IMR-90 (cell line): ENCODE results near the gene TAPBP. TPM values are rescaled to one million over a fixed set of nuclear protein-coding genes. Genes with fewer than 3 reads are reported as not detected.

Experiments
- ATAC-seq: fragments of 200-7000 bp; cut with Tn5 transposase; 2 replicates; pipeline ENCODE4 v1.9.1; 2020; ENCODE audit warnings: low read depth, mild to moderate bottlenecking, moderate library complexity
- BruUV-seq: library from RNA; stranded (reverse); fragments of 400-500 nt; replicated peaks from 2 replicates; lab custom pipeline; 2021; lab: Mats Ljungman, UMichigan
- CTCF ChIA-PET: fragments of 300-600 bp; formaldehyde crosslinking; extraction: SDS; loops from one replicate; lab custom pipeline; 2021; ENCODE audit warnings: antibody characterized with exemption; lab: Yijun Ruan, JAX
- POLR2A ChIA-PET: fragments of 300-600 bp; sonication (Branson Sonifier 250); formaldehyde crosslinking; loops from one replicate; lab custom pipeline; 2022; ENCODE audit warnings: antibody characterized with exemption; ENCODE audit not compliant: unreplicated experiment; lab: Charles Lee
- DNase-seq: peaks from one replicate; pipeline ENCODE4 v3.0.0; 2013
- H2AFZ ChIP-seq: replicated peaks from 2 replicates; pipeline ENCODE3; 2013; ENCODE audit warnings: low read length, mild to moderate bottlenecking; ENCODE audit not compliant: poor library complexity
- H2AK5ac ChIP-seq: 2 replicates; pipeline ENCODE4 v1.6.1; 2013; ENCODE audit warnings: low read depth, low read length, inconsistent platforms
- H2AK9ac ChIP-seq: replicated peaks from 2 replicates; pipeline ENCODE3; 2013; ENCODE audit warnings: mild to moderate bottlenecking, low read depth, low read length, moderate library complexity; ENCODE audit not compliant: poor library complexity
- H2BK120ac ChIP-seq: 2 replicates; pipeline ENCODE4 v1.6.1; 2013; ENCODE audit warnings: low read depth, low read length, inconsistent platforms
- H2BK15ac ChIP-seq: 3 replicates; pipeline ENCODE4 v1.6.1; 2013; ENCODE audit warnings: low read depth, low read length, inconsistent platforms
- H2BK20ac ChIP-seq: 2 replicates; pipeline ENCODE4 v1.6.1; 2013; ENCODE audit warnings: low read depth, mild to moderate bottlenecking, inconsistent platforms, low read length, moderate library complexity
- H2BK5ac ChIP-seq: 2 replicates; pipeline ENCODE4 v1.6.1; 2013; ENCODE audit warnings: mild to moderate bottlenecking, low read depth, low read length, inconsistent platforms; ENCODE audit not compliant: poor library complexity, severe bottlenecking
- H3K14ac ChIP-seq: replicated peaks from 2 replicates; pipeline ENCODE4 v1.6.1; 2013; ENCODE audit warnings: low read depth, low read length, inconsistent platforms
- H3K18ac ChIP-seq: 2 replicates; pipeline ENCODE4 v1.6.1; 2013; ENCODE audit warnings: low read depth, low read length, control low read depth
- H3K23ac ChIP-seq: 2 replicates; pipeline ENCODE4 v1.6.1; 2013; ENCODE audit warnings: low read depth, low read length, inconsistent platforms
- H3K27ac ChIP-seq: 2 replicates; pipeline ENCODE4 v1.5.1; 2013; ENCODE audit warnings: mild to moderate bottlenecking, control low read depth, low read length; ENCODE audit not compliant: insufficient read depth
- H3K27me3 ChIP-seq: 2 replicates; pipeline ENCODE4 v1.6.1; 2013; ENCODE audit warnings: low read length; ENCODE audit not compliant: control insufficient read depth, insufficient read depth
- H3K36me3 ChIP-seq: 2 replicates; pipeline ENCODE4 v1.6.1; 2013; ENCODE audit warnings: low read length, mixed read lengths; ENCODE audit not compliant: control insufficient read depth, insufficient read depth
- H3K4ac ChIP-seq: 2 replicates; pipeline ENCODE4 v1.6.1; 2013; ENCODE audit warnings: low read depth, low read length, inconsistent platforms
- H3K4me1 ChIP-seq: 2 replicates; pipeline ENCODE4 v1.6.1; 2013; ENCODE audit warnings: low read length, mixed read lengths; ENCODE audit not compliant: control insufficient read depth, insufficient read depth
- H3K4me2 ChIP-seq: 2 replicates; pipeline ENCODE4 v1.6.1; 2013; ENCODE audit warnings: low read depth, mild to moderate bottlenecking, control low read depth, low read length, moderate library complexity
- H3K4me3 ChIP-seq: 2 replicates; pipeline ENCODE4 v1.5.1; 2013; ENCODE audit warnings: low read depth, mild to moderate bottlenecking, control low read depth, low read length, moderate library complexity; ENCODE audit not compliant: insufficient read depth
- H3K56ac ChIP-seq: 2 replicates; pipeline ENCODE4 v1.6.1; 2013; ENCODE audit warnings: low read length, inconsistent platforms; ENCODE audit not compliant: insufficient read depth; ENCODE audit errors: extremely low read depth
- H3K79me1 ChIP-seq, 2 experiments: 2 replicates each; pipeline ENCODE4 v1.6.1; 2013; ENCODE audit warnings: low read length in 2 of 2, inconsistent platforms in 1 of 2, low read depth in 1 of 2
- H3K9ac ChIP-seq: 2 replicates; pipeline ENCODE4 v1.6.1; 2013; ENCODE audit warnings: low read depth, low read length, control low read depth
- H3K9me1 ChIP-seq: 2 replicates; pipeline ENCODE4 v1.6.1; 2013; ENCODE audit warnings: low read length, inconsistent platforms; ENCODE audit not compliant: insufficient read depth
- H3K9me3 ChIP-seq: 2 replicates; pipeline ENCODE4 v1.6.1; 2013; ENCODE audit warnings: low read length; ENCODE audit not compliant: control insufficient read depth, insufficient read depth
- H4K20me1 ChIP-seq: 2 replicates; pipeline ENCODE4 v1.6.1; 2013; ENCODE audit warnings: low read length, inconsistent platforms; ENCODE audit not compliant: insufficient read depth
- H4K5ac ChIP-seq: 2 replicates; pipeline ENCODE4 v1.6.1; 2013; ENCODE audit warnings: mild to moderate bottlenecking, low read depth, low read length, control low read depth
- H4K8ac ChIP-seq, 2 experiments: 2 replicates each; pipeline ENCODE4 v1.6.1; 2013; ENCODE audit warnings: low read depth in 2 of 2, low read length in 2 of 2, control low read depth in 1 of 2, inconsistent platforms in 1 of 2
- H4K91ac ChIP-seq: 2 replicates; pipeline ENCODE4 v1.6.1; 2013; ENCODE audit warnings: low read depth, low read length, inconsistent platforms; ENCODE audit not compliant: insufficient read depth
- CEBPB ChIP-seq: IDR thresholded peaks from 2 replicates; pipeline ENCODE4 v1.6.1; 2012; ENCODE audit warnings: low read depth, low read length, improper control_type of control experiment
- CHD1 ChIP-seq: IDR thresholded peaks from 2 replicates; pipeline ENCODE4 v1.6.1; 2012; ENCODE audit warnings: low read depth, low read length, improper control_type of control experiment
- MAFK ChIP-seq: IDR thresholded peaks from 2 replicates; pipeline ENCODE4 v1.6.1; 2012; ENCODE audit warnings: low read depth, low read length, improper control_type of control experiment
- MAZ ChIP-seq: IDR thresholded peaks from 2 replicates; pipeline ENCODE4 v1.6.1; 2012; ENCODE audit warnings: low read depth, mild to moderate bottlenecking, low read length, improper control_type of control experiment, moderate library complexity, borderline replicate concordance
- MXI1 ChIP-seq: IDR thresholded peaks from 2 replicates; pipeline ENCODE4 v1.6.1; 2012; ENCODE audit warnings: low read depth, mild to moderate bottlenecking, low read length, moderate library complexity, borderline replicate concordance
- NFE2L2 ChIP-seq: fragments of 150-350 bp; IDR thresholded peaks from 2 replicates; pipeline ENCODE4 v1.6.1; 2016; ENCODE audit warnings: low read depth, mild to moderate bottlenecking, low read length
- POLR2A ChIP-seq: IDR thresholded peaks from 2 replicates; pipeline ENCODE4 v1.6.1; 2012; ENCODE audit warnings: mild to moderate bottlenecking, low read depth, low read length
- RAD21 ChIP-seq: IDR thresholded peaks from 2 replicates; pipeline ENCODE4 v1.6.1; 2012; ENCODE audit warnings: low read length, improper control_type of control experiment
- RCOR1 ChIP-seq: IDR thresholded peaks from 2 replicates; pipeline ENCODE4 v1.6.1; 2012; ENCODE audit warnings: mild to moderate bottlenecking, low read length, improper control_type of control experiment; ENCODE audit not compliant: insufficient replicate concordance
- RFX5 ChIP-seq: IDR thresholded peaks from 2 replicates; pipeline ENCODE4 v1.8.0; 2012; ENCODE audit warnings: low read depth, mild to moderate bottlenecking, low read length, moderate library complexity
- SMC3 ChIP-seq: fragments of 150-350 bp; IDR thresholded peaks from 2 replicates; pipeline ENCODE4 v1.6.1; 2016; ENCODE audit warnings: low read depth, mild to moderate bottlenecking, antibody characterized with exemption, low read length, moderate library complexity
- WGBS, 2 experiments: methylation state at CpG; one replicate each; pipeline versions ENCODE4 v1.1.5 to v1.1.7; 2013; ENCODE audit warnings: missing lambda C conversion rate in 2 of 2; ENCODE audit not compliant: insufficient read length in 1 of 2; ENCODE audit errors: extremely low coverage in 2 of 2; 5-methylcytosine and 5-hydroxymethylcytosine counted together
- dilution Hi-C: fragments of 300-500 bp; cut with HindIII; formaldehyde crosslinking; loops from one replicate; pipeline ENCODE4 v1.14.3; 2018; ENCODE audit warnings: low sequenced_read_pairs; ENCODE audit not compliant: unreplicated experiment
- in situ Hi-C: fragments of 300-500 bp; cut with MboI; formaldehyde crosslinking; loops from 3 replicates; pipeline ENCODE4 v1.14.3; 2019; ENCODE audit warnings: low sequenced_read_pairs, inconsistent platforms, mixed read lengths
- intact Hi-C: fragments of 100-400 bp; cut with micrococcal nuclease; formaldehyde crosslinking; loops from 2 replicates; pipeline ENCODE4 v1.10.0; 2022
- polyA plus RNA-seq, 3 experiments: library from polyadenylated mRNA; depleted of rRNA; stranded (reverse); fragments of >200 nt; gene quantifications; 2 replicates each; pipeline ENCODE4 v1.2.3, GENCODE V29; 2012; ENCODE audit warnings: low replicate concordance in 1 of 3
- total RNA-seq: library from RNA; depleted of rRNA; stranded (reverse); fragments of >200 nt; gene quantifications from 2 replicates; pipeline ENCODE4 v1.2.3, GENCODE V29; 2012
- TF ChIP-seq, protein P1 (sequence below): conservative IDR thresholded peaks from 2 replicates; pipeline ENCODE4 v1.5.1; 2012; ENCODE audit warnings: mild to moderate bottlenecking, low read depth, low read length, improper control_type of control experiment
- TF ChIP-seq, protein P2 (sequence below): fragments of 150-350 bp; IDR thresholded peaks from 2 replicates; pipeline ENCODE4 v1.6.1; 2016; ENCODE audit warnings: low read depth, mild to moderate bottlenecking, low read length, moderate library complexity, borderline replicate concordance

The TAPBP gene
- total and polyA plus RNA-seq, 2 of the 4 experiments (the other 2 are of a cell fraction) = 13.1 to 63.3 TPM

DNA sequence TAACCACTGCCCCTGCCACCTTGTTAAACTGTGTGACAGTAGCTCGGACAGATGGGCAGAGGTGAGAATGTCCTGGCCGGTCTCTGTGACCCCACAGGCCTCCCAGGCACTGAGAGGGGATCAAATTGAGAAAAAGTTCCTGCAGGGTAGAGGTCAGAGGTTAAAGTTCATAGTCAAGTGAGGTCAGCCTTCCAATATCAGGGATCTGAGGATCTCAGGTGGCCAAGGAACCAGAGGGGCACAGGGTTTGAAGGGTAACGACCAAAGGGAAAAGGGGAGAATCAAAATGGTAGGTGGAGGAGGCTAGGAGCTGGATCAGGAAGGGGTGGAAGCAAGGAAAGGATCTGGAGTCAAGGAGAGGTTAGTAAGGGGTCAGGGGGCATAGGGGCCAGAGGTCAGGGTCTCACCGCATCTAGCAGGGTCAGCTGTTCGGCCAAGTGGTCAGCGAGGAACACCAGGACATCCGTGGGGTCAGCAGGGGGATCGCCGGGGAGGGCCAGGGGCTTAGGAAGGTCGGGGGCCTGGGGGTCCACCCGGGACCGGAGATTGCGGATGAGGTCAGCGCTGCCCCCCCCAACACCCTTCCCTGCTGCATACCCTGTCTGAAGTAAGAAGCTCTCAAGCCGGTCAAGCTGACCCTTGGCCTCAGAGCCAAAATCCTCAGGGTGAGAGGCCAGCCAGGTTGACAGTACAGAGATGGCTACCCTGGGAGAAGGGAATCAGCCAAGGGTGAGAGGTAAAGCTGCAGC lies 18.1 kb downstream of the TAPBP start (continued):
- no peak for TF ChIP-seq NFE2L2

DNA sequence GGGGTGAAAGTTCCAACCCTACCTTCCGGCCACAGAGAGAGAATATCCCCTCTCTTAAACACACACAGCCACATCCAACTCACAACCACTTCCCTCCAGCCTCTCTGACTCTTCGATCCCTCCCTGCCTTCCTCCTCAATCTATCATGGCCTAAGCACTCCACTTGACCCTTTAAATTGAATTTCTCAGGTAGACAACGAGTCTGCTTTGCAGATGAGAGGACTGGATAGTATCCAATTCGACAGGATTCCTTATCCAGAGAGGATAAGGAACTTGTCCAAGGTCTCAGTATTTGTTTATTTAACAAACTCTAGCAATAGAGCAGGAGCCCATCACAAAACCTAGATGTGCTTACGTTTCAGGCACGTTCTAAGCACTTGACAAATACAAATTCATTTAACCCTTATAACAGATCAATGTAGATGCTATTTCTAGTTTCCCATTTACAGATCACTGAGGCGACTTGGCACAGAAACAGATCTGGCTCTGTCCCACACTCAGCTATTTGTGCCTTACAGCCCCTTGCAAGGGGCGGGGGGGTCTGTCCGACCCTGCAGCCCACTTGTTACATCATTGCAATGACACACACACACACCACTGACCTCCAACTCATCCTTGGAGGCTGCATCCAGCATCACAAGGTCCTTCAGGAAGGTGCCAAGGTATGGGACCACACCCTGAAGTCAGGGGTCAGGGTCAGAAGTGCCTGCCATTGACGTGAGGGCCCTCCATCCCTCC lies 19.6 kb downstream of the TAPBP start:
- Histone ChIP-seq H2AK5ac (no peak overlapping the region), H3K36me3 (peaks cover 30% of the 10 kb centered on the region), H3K9ac (no peak overlapping the region), H2AK9ac (no peak overlapping the region), H2BK5ac (no peak overlapping the region), H2BK20ac (no peak overlapping the region), H3K18ac (no peak overlapping the region), H3K79me1 (peaks cover 18 to 42% of the 10 kb centered on the region in 2 experiments), H4K20me1 (no peaks in the 10 kb centered on the region; the same call in 1 of the 2 replicates), H4K5ac (no peak overlapping the region), H3K27me3 (no peaks in the 10 kb centered on the region), H3K23ac (no peak overlapping the region), H2BK15ac (no peak overlapping the region), H3K14ac (no peak overlapping the region), H3K4ac (no peak overlapping the region), H2BK120ac (no peak overlapping the region), H3K9me1 (peaks cover 3% of the 10 kb centered on the region; the same call in 1 of the 2 replicates), H3K27ac (no peak overlapping the region), H4K8ac (no peak overlapping the region), H2AFZ (no peak overlapping the region), H3K4me2 (no peak overlapping the region), H3K9me3 (no peaks in the 10 kb centered on the region), H3K4me1 (peaks cover 3% of the 10 kb centered on the region; the same call in 1 of the 2 replicates), H3K56ac (no peak overlapping the region), H4K91ac (no peak overlapping the region), H3K4me3 (no peak overlapping the region)
- ChIA-PET CTCF (no interaction called here), POLR2A (no interaction called here)
- ATAC-seq (no peak), DNase-seq (no peak)
- intact Hi-C loops = no loop called here
- BruUV-seq = no TSS peak
- 49% methylated on average over 4 of the region's 10 CpGs; no CpG with 5 or more reads in 1 of the 2 experiments for WGBS, 2 experiments
- dilution Hi-C loops = no loop called here
- in situ Hi-C loops = no loop called here
- TF ChIP-seq MAFK = no peak
- TF ChIP-seq, protein P1, sequence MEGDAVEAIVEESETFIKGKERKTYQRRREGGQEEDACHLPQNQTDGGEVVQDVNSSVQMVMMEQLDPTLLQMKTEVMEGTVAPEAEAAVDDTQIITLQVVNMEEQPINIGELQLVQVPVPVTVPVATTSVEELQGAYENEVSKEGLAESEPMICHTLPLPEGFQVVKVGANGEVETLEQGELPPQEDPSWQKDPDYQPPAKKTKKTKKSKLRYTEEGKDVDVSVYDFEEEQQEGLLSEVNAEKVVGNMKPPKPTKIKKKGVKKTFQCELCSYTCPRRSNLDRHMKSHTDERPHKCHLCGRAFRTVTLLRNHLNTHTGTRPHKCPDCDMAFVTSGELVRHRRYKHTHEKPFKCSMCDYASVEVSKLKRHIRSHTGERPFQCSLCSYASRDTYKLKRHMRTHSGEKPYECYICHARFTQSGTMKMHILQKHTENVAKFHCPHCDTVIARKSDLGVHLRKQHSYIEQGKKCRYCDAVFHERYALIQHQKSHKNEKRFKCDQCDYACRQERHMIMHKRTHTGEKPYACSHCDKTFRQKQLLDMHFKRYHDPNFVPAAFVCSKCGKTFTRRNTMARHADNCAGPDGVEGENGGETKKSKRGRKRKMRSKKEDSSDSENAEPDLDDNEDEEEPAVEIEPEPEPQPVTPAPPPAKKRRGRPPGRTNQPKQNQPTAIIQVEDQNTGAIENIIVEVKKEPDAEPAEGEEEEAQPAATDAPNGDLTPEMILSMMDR = no peak
- no peak for TF ChIP-seq SMC3
- TF ChIP-seq RFX5 = no peak
- no peak for TF ChIP-seq RCOR1
- TF ChIP-seq RAD21 = no peak
- TF ChIP-seq POLR2A = no peak
- TF ChIP-seq, protein P2, sequence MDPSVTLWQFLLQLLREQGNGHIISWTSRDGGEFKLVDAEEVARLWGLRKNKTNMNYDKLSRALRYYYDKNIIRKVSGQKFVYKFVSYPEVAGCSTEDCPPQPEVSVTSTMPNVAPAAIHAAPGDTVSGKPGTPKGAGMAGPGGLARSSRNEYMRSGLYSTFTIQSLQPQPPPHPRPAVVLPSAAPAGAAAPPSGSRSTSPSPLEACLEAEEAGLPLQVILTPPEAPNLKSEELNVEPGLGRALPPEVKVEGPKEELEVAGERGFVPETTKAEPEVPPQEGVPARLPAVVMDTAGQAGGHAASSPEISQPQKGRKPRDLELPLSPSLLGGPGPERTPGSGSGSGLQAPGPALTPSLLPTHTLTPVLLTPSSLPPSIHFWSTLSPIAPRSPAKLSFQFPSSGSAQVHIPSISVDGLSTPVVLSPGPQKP = no peak
- no peak for TF ChIP-seq MAZ
- TF ChIP-seq CEBPB = no peak
- no peak for TF ChIP-seq MXI1
- TF ChIP-seq CHD1 = no peak
